GM18873 (cell line): ENCODE results near the gene IGFL4.

Experiments used
- ATAC-seq: cut with Tn5 transposase; IDR thresholded peaks from one replicate; pipeline ENCODE4 v1.9.1; 2021; ENCODE audit warnings: mild to moderate bottlenecking, moderate library complexity, moderate number of reproducible peaks; ENCODE audit not compliant: unreplicated experiment, low FRiP score

IGFL4 gene

DNA sequence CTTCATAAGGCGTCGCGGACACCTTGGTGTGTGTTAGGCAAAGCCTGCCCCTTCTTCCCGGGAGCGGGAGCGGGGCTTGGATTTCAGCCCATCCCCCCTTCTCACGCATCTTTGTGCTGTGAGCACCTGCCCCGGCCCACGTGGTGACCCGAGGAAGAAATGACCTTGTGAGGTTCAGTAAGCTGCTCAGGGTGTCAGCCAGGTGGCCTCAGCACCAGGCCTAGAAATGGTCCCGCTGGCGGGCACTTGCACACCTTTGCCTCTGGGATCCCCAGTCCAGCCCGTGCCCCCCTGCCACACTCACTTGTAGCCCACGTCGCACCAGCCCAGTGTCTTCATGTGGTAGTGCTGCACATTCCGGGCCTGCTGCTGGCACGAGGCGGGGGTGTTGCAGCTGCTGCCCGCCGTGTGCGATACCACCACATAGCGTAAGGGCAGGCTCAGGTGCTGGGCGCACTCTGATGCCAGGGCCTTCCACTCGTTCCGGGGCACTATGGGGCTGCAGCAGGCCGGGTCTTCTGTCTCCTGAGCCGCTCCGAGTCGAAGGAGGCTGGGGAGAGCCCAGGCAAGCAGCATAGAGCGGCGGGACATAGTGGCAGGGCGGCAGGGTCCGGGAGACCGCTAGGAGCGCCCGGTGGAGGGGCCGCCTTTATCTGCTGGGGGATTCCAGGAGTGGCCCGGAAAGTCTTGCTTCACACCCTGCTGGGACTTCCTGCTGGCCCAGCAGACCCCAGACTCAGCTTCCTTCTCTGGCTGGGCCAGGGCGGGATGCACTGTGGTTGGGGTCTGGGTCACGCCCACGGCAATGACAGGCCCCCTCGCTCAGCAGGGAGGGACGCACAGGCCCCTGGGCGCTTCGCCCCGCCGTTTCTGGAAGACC, 18.1 kb downstream of the IGFL4 start, which contains the start of gene PGLYRP1:
PGLYRP1 (minus strand) TSS at position 623 of the 880 bp plus-strand sequence; CDS start at position 591, 32 bp downstream.
- no peak for ATAC-seq

DNA sequence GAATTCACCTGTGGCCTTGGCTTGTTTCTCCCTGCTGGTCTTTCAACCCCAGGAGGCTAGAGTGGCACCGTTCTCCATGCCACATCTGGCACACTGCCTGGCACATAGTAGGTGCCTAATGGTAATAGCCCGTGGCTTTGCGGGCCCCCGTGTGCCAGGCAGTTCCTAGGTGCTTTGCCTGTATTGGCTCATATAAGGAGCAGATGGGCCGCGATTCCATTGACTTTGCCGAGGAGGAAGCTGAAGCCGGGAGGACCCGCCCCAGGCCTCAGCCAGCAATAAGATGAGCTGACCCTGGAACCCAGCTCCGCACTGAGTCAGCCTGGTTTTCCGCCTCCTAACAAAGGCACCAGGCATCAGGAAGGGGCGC, 18.8 kb downstream of the IGFL4 start:
- no peak for ATAC-seq

DNA sequence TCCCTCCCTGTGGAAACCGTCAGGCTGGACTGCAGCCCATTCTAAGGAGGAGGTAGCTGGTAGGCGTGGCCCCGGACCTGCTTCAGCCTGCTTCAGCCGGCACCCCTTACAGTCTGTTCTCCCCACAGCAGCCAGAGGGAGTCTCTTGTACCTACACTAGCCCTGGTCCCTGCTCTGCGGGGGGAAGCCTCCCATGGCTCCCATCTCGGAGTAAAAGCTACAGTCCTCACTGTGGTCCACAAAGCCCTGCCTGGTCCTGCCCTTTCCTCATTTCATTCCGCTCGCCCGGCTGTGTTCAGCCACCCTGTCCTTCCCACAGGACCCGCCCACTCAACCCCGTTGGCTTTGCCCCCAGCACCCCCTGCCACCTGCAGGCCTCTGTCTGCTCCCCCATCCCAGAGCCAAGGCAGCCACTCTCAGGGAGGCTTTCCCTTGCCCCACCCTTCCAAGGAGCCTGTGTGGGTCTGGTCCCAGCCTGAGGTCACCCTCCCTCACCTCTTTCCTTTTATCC, 19.2 kb downstream of the IGFL4 start:
- ATAC-seq = no peak

DNA sequence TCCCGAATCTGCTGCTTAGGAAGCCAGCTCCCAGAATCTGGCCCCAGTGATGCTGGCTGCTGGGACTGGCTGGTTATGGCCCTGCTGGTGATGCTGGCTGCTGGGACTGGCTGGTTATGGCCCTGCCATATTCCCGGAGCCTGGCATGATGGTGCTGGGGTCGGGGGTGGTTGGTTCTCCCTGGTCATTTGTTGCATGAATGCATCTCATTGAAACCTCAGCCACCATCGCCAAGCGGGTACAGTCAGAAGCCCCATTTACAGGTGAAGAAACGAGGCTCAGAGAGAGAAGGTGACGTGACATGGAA, 20.0 kb downstream of the IGFL4 start:
- ATAC-seq = no peak

DNA sequence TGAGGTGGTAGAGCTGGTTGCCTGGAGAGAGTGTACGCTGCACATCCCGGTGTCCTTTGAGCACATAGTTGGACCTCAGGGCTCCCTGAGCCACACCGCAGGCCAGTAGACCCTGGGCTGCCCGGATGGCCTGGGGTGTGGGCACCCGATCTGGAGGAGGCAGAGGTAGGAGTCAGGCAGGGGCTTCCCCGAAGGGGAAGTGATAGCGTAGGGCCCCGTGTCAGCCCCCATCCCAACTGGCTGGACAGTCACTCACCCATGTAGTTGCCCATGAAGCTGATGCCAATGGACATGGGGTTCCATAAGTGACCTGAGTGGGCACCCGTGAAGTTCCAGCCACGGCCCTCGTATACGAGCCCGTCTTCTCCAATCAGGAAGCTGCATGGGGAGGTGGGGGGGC, 21.5 kb downstream of the IGFL4 start:
- ATAC-seq = no peak

DNA sequence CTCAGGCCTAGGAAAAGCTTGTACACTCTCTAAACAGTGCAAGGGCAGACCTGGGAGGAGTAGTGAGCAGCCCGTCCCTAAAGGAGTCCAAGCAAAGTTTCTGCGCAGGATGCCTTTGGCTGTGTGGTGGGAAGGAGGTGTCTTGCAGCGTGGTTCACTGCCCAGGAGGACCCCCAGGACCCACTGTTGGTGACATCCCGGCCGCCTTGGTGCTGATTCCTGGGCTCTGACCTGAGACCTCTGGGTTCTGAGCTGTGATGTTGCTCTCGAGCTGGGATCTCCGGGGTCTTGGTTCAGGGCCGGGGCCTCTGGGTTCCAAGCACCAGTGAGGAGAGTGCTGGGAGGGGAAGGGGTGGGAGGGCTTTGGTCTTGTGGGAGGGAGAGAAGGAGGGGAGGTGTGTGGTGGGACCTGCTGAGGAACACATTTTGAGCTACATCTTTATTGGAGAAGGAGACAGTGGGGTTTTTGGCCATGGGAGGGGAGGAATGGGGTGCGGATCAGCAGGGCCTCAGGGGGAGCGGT, 22.0 kb downstream of the IGFL4 start:
- ATAC-seq = no peak

DNA sequence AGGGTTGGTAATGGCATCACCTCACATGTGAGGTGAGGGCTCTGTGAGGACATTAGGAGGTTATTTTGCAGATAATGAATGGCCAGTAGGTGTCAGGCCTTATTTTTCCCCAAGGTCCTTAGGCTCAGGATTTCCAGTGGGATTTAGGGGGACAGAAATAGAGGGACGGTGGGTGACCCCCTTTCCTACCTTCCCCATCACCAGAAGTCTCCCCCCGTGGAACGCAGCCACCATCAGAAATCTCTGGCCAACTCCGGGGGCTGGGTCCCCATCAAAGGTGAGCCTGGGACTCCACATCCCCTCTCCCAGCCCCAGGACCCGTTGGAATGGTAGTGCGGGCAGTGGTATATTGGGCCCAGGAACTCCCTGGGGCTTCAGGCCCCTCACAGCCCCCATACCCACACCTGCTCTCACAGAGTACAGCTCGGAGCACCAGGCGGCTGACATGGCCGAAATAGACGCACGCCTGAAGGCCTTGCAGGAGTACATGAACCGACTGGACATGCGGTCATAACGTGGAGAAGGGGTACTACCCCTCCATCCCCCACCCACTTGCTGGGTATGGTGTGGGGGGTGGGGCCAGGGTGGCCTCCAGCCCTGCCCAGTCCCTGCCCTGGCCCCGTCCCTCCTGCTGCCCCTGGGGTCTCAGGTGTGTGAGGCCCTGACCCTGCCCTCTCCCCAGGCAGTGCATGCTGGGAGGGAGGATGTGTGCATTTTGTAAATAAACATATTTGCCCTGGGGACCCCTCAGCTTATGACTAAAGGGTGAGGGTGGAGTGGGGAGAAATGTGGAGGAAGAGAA, 22.7 kb downstream of the IGFL4 start:
- no peak for ATAC-seq

DNA sequence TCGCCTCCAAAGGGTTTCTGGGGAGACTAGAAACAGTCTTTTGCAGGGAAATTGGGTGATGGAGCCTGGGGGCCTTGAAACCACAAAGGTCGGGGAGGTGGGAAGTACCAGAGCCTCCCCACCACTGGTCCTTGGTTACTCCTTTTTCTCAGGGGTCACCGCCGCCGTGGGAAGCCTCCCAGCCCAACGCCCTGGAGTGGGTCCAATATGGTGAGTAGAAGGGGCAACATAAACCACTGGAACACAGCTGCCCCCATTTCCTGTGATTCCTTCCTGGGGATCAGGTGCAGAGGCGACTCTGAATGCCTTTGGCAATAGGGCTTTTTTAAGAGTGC, 23.7 kb downstream of the IGFL4 start:
- ATAC-seq = no peak

DNA sequence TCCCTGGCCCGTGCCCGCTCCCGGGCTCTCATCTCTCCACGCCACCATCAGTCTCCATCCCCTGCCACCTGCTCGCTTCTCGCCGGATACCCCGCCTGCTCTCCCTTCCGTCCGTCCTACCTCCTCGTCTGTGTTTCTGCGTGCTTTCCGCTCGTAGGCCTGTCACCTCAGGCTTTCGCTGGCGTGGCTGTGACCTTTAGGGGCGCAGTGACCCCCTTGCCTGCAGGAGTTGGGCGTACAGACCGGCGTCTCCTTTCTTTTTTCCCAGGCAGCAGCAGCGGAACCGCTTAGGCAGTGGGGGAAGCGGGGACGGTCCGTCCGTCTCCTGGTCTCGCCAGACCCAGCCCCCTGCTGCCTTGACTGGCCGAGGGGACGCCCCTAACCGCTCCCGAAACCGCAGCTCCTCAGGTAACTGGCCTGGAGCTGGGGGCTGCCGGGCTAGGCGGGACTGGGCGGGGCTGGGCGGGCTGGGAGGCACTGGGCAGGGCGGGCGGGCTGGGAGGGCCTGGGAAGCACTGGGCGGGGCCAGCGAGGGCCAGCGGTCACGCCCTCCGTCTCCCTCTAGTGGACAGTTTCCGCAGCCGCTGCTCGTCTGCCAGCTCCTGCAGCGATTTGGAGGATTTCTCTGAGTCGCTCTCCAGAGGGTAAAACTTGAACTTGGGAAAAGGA, 24.2 kb downstream of the IGFL4 start:
- no peak for ATAC-seq

DNA sequence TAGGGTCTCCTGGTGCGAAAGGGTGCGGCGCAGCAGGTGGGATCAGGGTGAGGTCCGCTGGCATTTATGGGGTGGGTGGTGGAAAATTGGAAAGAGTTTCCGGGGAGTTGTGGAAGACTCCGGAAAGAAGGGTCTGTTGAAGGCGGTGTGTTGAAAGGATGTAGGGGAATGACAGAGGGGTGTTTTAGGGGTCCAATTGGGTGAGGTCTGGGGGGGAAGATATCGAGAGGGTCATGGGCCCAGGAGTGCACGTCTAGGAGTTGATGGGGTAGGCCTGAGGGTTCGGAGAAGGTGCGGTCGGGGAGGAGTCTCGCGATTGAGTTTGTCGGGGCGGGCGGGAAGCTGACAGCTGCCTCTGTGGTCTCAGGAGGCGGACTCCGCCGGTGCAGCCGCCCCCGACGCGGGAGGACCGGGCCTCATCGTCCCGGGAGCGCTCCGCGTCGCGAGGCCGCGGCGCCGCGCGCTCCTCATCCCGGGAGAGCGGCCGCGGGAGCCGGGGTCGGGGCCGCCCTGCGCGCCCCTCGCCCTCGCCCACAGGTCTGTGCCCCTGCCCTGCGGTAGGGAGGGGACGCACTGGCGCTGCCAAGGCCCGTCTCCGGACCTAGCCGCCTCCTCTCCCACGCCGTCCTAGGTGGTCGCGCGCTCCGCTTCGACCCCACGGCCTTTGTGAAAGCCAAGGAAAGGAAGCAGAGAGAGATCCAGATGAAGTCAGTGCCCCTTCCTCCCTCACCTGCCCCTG, 24.9 kb downstream of the IGFL4 start:
- ATAC-seq = no peak

DNA sequence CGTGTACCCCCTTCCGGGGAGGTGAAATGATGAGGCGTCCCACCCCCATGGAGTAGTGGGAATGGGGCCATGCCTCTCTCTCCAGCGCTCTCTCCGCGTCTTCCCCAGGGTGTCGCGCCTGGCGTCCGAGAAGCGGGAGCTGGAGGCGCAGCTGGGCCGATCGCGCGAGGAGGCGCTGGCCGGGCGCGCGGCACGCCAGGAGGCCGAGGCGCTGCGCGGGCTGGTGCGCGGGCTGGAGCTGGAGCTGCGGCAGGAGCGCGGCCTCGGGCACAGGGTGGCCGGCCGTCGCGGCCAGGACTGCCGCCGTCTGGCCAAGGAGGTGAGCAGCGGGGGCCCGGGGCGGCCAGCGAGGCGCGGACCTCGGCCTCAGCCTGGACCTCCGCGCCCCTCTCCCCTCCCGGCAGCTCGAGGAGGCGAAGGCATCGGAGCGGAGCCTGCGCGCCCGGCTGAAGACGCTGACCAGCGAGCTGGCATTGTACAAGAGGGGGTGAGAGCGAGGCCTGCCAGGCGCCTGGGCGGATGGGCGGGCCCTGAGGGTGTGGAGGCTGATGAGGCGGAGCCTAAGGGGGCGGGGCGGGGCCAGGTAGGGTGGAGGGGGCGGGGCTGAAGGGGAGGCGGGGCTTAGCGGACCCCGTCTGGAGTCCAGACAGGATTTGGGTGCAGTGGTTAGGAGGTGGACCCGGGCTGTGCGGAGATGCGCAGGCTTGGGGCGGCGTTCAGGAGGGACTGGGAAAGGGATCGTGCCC, 25.7 kb downstream of the IGFL4 start:
- ATAC-seq = no peak

DNA sequence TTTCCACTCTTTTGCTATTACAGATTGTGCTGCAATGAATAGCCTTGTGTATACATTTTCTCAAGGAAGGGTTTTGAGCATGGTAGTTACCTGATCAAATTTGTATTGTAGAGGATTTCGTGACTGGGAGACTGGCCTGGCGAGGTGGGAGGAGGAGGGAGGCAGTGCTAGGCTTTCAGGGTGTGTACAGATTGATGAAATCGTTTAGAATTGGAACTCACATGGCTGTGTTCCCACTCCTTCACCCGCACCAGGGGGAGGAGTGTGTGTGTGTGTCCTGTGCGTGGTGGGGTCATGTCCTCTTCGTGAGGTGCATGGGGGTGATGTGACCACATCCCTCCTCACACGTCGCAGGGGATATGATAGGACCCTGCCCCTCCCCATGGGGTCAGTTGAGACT, 26.3 kb downstream of the IGFL4 start:
- no peak for ATAC-seq

DNA sequence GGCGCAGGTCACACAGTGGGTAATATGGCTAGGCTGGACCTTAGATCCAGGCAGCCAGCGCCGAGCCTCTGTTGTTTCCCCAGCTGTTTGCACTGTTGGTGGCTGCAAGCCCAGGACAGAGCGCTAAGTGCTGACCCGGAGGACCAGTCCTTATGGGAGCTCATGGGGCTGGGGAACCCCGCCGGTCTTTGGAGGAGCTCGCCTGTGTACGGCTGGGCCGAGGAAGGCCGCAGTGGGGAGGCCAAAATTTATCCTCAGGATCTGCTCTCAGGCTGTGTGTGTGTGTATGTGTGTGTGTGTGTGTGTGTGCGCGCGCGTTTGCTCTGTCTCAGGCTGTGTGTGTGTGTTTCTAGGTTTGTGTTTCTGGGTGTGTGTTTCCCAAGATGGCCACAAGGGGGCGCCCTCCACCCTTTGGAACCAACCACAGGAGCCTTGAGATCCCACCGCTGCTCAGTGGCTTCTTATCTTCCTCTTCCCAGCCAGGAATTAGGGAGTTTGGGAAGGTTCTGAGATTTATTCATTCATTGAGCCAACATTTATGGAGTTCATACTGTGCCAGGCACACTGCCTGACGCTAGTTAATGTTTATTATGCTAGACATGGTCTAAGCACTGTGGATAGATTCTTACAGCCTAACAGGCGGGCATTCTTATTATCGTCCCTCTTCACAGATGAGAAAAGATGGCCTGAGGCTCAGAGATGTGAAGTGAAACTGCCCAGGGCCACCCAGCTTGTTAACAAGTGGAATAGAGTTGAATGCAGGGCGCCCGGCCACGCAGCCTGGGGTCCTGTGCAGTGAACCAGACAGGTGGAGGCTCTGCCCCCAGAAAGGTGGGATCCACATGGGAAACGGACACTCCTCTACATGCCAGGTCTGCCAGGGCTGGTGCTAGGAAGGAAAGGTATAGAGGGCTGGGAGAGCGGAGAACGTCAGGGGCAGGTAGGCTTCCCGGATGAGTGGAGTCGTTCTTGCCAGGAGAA, 31.0 kb downstream of the IGFL4 start:
- ATAC-seq = no peak

DNA sequence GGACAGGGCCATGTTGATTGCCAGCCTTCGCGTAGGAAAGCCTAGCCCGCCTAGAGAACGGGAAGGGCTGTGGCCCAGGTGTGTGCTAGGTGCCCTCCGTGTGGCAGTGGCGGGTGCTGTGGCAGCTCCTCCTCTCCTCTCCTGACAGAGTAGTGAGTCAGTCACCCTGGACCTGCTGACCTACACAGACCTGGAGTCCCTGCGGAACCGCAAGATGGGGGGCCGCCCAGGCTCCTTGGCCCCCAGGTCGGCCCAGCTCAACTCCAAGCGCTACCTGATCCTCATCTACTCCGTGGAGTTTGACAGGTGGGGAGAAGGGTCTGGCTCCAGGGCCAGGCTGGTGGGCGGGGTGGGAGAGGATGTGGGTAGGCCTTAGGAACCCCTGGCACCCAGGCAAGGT, 34.4 kb downstream of the IGFL4 start:
- ATAC-seq = no peak

DNA sequence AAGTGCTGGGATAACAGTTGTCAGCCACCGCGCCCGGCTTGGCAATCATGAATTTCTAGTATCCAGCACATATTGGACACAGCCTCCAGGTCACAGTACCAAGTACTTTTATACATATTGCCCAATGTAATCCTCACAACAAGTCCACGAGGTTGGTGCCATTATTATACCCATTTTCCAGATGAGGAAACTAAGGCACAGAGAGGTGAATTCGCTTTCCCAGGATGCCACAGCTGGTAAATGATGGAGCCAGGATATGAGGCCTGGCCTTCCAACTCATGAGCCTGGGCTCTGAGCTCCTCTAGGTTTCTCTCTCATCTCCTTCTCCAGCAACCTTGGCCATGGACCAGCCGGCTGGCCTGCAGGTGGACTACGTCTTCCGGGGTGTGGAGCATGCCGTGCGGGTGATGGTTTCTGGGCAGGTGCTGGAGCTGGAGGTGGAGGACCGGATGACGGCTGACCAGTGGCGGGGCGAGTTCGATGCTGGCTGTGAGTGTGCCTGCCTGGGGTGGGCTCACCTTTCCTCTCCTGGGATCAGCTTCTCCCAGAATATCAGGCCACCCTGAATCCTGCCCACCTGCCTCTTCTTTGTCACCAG, 38.0 kb downstream of the IGFL4 start:
- ATAC-seq = no peak

DNA sequence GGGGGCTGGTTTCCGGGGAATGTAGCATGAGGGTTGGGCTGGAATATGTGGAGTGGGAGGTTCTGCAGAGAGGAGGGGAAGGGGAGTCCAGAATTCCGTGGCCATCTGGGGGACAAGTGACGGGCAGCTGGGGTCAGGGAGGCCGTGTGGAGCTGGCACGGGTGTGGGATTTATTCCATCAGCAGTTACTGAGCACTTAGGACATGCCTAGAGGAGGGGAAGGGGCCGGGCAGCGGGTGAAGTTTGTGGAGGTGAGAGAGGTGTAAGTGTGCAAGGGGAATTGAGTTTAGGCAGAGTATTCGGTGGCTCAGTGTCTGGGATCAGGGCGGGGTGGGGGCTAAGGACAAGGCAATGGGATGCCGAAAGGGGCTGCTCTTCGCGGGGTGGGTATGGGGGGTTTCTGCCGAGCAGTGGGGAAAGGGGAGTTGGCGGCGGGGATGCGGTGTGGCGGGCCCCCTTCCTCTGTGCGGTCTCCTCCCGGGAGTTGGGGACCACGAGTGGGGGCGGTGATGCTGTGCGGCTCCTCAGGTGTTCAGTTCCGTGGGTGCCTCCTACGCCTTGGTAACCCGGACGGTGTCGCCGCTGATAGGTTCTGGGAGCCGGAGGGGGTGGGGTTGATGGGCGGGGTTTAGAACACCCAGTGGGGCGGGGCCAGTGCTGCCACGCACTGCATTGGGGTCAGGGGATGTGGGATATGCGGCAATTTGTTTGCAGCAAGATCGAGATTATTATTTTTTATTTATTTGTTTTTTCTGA, 40.1 kb downstream of the IGFL4 start:
- ATAC-seq = no peak

DNA sequence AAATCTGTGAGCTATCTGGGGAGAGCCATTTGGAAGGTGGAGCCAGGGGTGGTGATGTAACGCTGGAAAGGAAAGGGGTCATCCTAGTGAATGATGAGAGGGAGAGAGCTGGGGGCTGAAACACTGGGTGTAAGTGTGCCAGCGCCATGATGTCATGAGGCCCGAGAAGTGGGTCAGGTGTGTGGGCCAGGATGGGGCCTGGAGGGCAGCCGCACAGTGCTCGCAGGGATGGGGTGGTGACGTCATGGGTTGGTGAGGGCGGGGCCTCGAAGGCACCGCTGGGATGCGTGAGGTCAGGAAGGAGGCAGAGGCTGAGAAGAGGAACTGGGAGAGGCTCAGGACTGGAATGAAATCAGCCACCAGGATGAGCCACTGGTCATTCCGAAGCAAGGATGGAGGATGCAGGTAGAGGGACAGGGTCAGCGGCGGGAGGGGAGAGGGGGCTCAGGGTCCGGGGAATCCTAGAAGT, 41.1 kb downstream of the IGFL4 start:
- no peak for ATAC-seq
